GM10248 (cell line): Measurements from ENCODE around the gene C10orf105.

Experiments
- CTCF ChIA-PET: fragments of 300-600 bp; sonication (Branson Sonifier 250); formaldehyde crosslinking; extraction: SDS; loops from one replicate; lab custom pipeline; 2021; ENCODE audit warnings: antibody characterized with exemption; lab: Yijun Ruan, JAX
- POLR2A ChIA-PET: fragments of 350-650 bp; sonication (Branson Sonifier 250); formaldehyde crosslinking; extraction: SDS; loops from one replicate; lab custom pipeline; 2020; ENCODE audit warnings: antibody characterized with exemption; lab: Yijun Ruan, JAX
- DNase-seq: peaks from one replicate; pipeline ENCODE4 v3.0.0; 2012; ENCODE audit errors: extremely low spot score
- TF ChIP-seq, protein P1 (sequence below): IDR thresholded peaks from 2 replicates; pipeline ENCODE4 v1.5.1; 2012; ENCODE audit warnings: mild to moderate bottlenecking, low read depth; ENCODE audit errors: extremely low read depth, missing control alignments, control extremely low read depth

Gene C10orf105

GRCh38 chr10:71684356-71685173, 35.0 kb downstream of the C10orf105 start:
- TF ChIP-seq, protein P1, sequence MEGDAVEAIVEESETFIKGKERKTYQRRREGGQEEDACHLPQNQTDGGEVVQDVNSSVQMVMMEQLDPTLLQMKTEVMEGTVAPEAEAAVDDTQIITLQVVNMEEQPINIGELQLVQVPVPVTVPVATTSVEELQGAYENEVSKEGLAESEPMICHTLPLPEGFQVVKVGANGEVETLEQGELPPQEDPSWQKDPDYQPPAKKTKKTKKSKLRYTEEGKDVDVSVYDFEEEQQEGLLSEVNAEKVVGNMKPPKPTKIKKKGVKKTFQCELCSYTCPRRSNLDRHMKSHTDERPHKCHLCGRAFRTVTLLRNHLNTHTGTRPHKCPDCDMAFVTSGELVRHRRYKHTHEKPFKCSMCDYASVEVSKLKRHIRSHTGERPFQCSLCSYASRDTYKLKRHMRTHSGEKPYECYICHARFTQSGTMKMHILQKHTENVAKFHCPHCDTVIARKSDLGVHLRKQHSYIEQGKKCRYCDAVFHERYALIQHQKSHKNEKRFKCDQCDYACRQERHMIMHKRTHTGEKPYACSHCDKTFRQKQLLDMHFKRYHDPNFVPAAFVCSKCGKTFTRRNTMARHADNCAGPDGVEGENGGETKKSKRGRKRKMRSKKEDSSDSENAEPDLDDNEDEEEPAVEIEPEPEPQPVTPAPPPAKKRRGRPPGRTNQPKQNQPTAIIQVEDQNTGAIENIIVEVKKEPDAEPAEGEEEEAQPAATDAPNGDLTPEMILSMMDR: no peak
- CTCF ChIA-PET: interaction anchor here (0.9 to 1.3 kb wide), 2 partner anchors 12 to 24 kb away, joined by 3 to 4 read pairs; no protein-coding TSS in a partner anchor
- POLR2A ChIA-PET: no interaction called here
- DNase-seq: no peak

DNA sequence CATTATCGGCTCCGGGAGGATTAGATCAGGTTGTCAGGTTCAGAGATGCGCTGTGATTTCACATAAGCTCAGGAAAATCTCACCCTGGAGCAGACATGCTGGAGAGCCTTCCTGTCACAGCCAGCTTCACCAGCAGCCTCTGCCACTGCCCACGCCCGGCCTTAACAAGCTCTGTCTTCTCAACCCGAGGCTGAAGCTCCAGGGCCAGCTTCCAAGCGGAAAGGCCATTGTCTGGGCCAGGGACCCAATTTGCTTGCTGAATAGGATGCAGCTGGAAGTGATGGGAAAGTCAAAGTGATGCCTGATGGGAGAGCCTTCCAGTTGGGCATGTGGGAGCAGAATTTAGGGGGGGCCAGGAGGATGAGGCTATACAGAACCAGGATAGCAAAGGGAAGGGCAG, 36.3 kb downstream of the C10orf105 start:
- DNase-seq: no peak
- ChIA-PET CTCF (interaction anchor here (1.3 to 1.7 kb wide), 2 partner anchors 12 to 25 kb away, joined by 3 to 4 read pairs; no protein-coding TSS in a partner anchor), POLR2A (no interaction called here)
- TF ChIP-seq, protein P1: no peak

DNA sequence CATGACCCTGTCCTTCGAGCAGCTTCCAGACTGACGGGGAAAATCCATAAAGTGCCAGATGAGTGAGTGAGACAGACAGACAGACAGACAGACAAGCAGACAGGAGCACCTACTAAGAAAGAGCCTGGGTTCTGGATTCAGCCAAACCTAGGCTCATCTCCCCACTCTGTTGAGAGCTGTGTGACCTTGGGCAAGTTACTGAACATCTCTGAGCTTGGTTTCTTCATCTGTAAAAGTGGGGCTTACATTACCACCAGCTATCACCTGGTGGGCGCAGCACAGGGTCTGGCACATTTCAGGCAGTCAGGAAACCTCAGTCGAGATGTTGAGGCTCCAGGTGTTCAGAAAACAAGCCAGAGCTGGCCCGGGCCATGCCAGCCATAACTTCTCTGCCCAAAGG, 37.6 kb downstream of the C10orf105 start:
- DNase-seq: no peak
- CTCF ChIA-PET: interaction anchor here (1.7 kb wide), 1 partner anchor 14 kb away, joined by 4 read pairs; no protein-coding TSS in a partner anchor
- POLR2A ChIA-PET: no interaction called here

DNA sequence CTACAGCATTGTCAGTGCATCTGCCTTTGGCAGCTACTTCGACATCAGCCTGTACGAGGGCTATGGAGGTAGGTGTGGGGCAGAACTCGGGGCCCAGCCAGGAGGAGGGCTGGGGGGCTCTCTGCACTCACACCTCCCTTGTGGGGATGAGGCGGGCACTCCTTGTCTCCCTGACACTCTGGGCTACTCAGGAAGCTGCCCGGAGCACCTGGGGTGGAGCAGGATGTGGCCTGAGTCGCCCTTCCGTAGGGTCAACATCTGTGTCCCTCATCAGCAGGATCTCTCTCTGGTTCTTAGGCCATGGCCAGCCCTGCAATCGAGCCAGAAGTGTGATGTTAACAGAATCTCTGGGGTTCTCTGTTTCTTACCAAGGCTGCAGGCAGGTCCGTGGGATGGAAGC, 40.2 kb downstream of the C10orf105 start:
- TF ChIP-seq, protein P1: no peak
- ChIA-PET POLR2A (no interaction called here), CTCF (interaction anchor here (1.2 to 3.6 kb wide), 4 partner anchors 12 to 18 kb away, joined by 3 to 20 read pairs (median 4); no protein-coding TSS in a partner anchor)

More for the DNA sequence above, 37.6 kb downstream of the C10orf105 start:
- TF ChIP-seq, protein P1: no peak

DNA sequence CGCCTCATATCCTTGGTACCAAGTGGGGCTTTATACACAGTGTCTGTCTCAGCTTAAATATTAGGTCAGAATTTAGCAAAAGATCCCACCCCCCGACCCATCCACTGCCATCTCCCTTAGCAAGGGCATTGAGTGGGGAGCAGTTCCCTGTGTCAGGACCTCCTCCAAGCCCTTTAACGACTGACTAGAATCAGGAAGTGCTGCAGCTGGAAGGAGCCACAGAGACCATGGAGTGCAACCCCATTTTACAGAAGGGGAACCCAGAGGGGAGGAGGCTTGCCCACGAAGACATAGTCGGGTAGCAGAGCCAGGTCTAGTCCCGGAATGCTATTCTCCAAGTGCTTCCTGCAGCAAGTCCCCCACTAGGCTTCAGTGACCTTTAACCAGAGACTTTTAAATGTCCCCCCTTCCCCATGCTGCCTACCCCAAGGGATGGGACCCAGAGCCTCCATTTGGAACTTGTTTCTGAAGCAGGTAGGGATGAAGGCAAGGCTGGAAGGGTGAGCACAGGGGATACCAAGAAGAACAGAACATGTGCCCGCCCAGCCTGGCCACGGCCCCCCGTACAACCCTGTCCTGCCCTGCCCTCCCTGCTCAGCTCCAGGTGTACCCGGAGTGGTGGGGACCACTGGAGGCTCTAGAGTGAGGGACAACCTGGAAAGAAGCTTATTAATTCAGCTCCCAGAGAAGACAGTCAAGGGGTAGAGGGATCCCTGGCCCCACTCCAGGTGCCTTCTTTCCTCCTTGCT, 41.3 kb downstream of the C10orf105 start:
- DNase-seq: no peak
- ChIA-PET CTCF (interaction anchor here (3.6 kb wide), 1 partner anchor 19 kb away, joined by 20 read pairs; no protein-coding TSS in a partner anchor), POLR2A (no interaction called here)
- TF ChIP-seq, protein P1: no peak

More for the DNA sequence above, 40.2 kb downstream of the C10orf105 start:
- DNase-seq: no peak

- DNase-seq: no peak
- ChIA-PET CTCF (interaction anchor here (1.1 to 3.6 kb wide), 3 partner anchors 20 to 293 kb away, joined by 3 to 20 read pairs (median 4); no protein-coding TSS in a partner anchor), POLR2A (interaction anchor here (0.6 kb wide), 1 partner anchor 40 kb away, joined by 3 read pairs; no protein-coding TSS in a partner anchor)
- TF ChIP-seq, protein P1: no peak
Measured at GRCh38 chr10:71677261-71677660, 42.3 kb downstream of the C10orf105 start.
